Dermis microvascular lymphatic vessel endothelial cell (primary cell): Measurements from ENCODE around the gene PFKL. TPM values are rescaled to one million over a fixed set of nuclear protein-coding genes. Genes with fewer than 3 reads are reported as not detected.

Source experiments
- total RNA-seq: library from RNA; depleted of rRNA; stranded (reverse); fragments of >200 nt; gene quantifications from 2 replicates; pipeline ENCODE4 v1.2.1, GENCODE V29; 2014

The PFKL gene
- total RNA-seq, 1 donor from 2014 or later = 240 TPM

Other genes starting within 250 kb of the PFKL start
- gene PWP2, start 192.7 kb upstream of the PFKL start, total RNA-seq = 8.5 and 13.1 TPM in 2 replicates
- gene GATD3, start 166.4 kb upstream of the PFKL start, total RNA-seq = 10.7 and 21.1 TPM in 2 replicates
- 0.51 and 1.1 TPM in 2 replicates for gene ICOSLG, start 59.1 kb upstream of the PFKL start, total RNA-seq
- not detected in 2 replicates for gene DNMT3L, start 38.2 kb upstream of the PFKL start, total RNA-seq
- gene AIRE, start 14.2 kb upstream of the PFKL start, total RNA-seq = not detected in 2 replicates
- gene CFAP410, start 39.3 kb downstream of the PFKL start, total RNA-seq = 3.6 and 6.7 TPM in 2 replicates
- gene TRPM2, start 53.6 kb downstream of the PFKL start, total RNA-seq = 0.25 and 0.39 TPM in 2 replicates
- gene LRRC3, start 155.5 kb downstream of the PFKL start, total RNA-seq = 0.77 and 1.8 TPM in 2 replicates
- not detected in 2 replicates for gene KRTAP10-1, start 240.1 kb downstream of the PFKL start, total RNA-seq